ENCODE measurements around the gene HS1BP3.

GRCh38 chr2:20656561-20656960 is 5.7 kb upstream of the HS1BP3 start:
- TF ChIP-seq CTCF (IDR thresholded peaks at IDR 0.05; ENCODE audit: low read depth, low read length) (no peak), POLR2A (IDR thresholded peaks at IDR 0.05; ENCODE audit: extremely low read depth, insufficient read length) (no peak), MAX (IDR thresholded peaks at IDR 0.05; ENCODE audit: low read depth, low read length) (no peak), MYC (IDR thresholded peaks at IDR 0.05; ENCODE audit: low read depth, low read length) (no peak)

Data from NB4 (cell line).